Midbrain (tissue), 1 donor: ENCODE results near the gene DGLUCY.
"Not testable (repeated sequence)": the region's sequence is repeated elsewhere in the genome, so short reads cannot be mapped to it uniquely, and the experiment has no call there.

Experiments used
- DNase-seq: peaks from one replicate; lab custom pipeline; 2025; lab: John Stamatoyannopoulos, UW

The DGLUCY gene

GRCh38 chr14:91138511-91139359 is 24.9 kb downstream of the DGLUCY start:
- DNase-seq: no peak

DNA sequence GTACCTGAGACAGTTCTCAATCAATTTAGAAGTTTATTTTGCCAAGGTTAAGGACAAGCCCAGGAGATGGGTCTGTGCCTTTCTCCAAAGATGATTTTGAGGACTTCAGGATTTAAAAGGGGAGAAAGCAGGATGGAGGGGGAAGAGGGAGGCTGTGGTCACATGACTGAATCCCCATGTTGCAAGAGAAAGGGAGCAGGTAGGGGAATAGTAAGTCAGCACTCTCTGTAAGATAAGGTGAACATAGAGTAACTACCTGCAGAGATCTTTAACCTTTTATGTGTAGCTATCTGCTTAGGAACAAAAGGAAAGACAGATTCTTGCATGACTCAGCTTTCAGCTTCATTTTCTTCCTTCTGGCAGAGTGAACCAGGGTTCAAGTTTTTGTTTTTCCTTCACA is 25.9 kb downstream of the DGLUCY start:
- no peak for DNase-seq

DNA sequence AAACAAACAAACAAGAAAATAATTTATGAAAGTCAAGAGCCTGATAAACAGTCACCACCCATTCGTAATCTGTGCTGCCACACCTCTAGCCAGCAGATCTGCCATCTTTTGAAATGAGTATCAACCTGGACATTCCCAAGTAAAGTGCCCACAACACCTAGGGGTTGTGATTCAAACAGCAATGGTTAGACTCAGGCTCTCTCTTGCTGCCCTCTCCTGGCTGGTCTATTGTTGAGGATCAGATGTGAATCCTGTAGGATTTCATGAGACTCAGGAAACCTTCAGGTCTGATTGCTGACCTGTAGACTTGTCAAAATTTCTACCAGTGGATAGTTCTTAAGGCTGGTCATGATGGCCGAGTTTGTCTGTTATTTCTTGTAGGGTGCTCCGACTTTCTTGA is 26.8 kb downstream of the DGLUCY start:
- peak; percentile 38 for DNase-seq

GRCh38 chr14:91142214-91142668 is 28.4 kb downstream of the DGLUCY start:
- no peak for DNase-seq

DNA sequence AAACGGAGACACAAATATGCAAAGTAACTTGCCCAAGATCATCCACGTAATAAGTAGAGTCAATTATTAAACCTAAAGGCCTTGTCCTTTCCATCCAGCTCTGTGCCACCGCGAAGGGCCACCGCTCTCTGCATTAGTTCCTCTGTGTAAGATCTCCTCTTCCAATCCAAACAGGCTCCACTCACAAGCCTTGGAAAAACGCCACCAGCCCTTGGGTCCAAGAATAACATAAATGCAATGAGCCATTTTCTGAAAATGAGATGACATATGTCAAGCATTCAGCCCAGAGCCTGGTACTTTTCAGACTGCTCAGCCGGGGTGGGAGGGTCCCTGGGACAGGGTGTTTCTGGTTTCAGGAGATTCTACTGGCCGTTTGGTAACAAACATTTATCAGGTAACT is 30.0 kb downstream of the DGLUCY start:
- DNase-seq: no peak

GRCh38 chr14:91144425-91145145 is 30.7 kb downstream of the DGLUCY start:
- no peak for DNase-seq

GRCh38 chr14:91145391-91146160 is 31.7 kb downstream of the DGLUCY start:
- DNase-seq: no peak

DNA sequence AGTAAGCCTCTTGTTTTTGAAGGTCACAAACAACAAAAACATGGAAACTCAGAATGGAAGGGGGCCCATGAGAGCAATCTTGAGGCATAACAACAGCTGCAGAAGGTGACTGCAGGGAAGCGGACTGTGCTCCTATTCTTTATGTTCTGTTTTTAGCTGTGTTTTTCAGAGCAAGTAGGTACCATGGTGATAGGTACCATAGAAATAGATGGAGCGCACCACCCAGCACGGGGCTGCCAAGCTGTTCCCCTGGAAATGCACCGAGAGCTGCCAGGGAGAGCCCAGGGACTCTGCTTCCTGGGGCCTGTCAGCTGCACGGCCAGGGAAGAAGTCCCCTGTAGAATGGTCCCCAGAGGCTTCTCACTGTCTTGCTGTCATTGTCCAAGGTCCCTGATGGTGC is 32.8 kb downstream of the DGLUCY start:
- DNase-seq: peak; percentile 32

- DNase-seq: peak; percentile 67
Measured at GRCh38 chr14:91149462-91149861, 35.6 kb downstream of the DGLUCY start.

- no peak for DNase-seq
Measured at GRCh38 chr14:91152499-91152898, 38.6 kb downstream of the DGLUCY start.

GRCh38 chr14:91153360-91153759 is 39.5 kb downstream of the DGLUCY start:
- no peak for DNase-seq

DNA sequence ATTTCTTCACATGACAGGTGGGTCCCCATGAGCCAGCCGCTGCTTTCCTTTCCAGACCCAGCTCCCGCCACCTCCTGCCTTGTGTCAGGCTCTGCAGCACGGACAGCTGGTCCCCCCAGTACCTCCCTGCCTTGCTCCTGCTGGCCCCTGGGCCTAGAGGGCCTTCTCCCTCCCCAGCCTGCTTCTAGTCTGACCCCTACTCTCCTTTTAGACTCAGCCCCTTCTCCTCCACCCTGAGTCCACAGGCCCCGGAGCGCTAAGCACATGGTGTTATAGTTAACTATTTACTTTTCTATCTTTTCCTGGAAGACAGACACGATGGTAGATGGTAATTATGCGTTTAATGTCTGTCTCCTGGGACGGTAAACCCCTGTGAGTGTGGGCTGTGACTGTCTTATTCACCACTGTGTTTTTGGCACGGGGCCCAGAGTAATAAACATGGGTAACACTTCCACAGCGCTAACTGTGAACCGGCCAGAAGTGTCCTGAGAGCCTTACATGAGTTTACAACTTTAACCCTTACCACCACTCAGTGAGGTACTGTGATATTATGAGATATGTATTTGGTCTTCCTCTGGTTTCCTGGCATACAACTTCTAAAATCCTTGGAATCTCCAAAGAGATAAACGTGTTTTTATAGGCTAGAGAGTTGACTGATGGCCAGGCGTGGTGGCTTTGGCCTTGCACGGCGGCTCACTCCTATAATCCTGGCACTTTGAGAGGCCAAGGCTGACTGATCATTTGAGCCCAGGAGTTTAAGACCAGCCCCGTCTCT is 41.2 kb downstream of the DGLUCY start:
- no peak for DNase-seq

DNA sequence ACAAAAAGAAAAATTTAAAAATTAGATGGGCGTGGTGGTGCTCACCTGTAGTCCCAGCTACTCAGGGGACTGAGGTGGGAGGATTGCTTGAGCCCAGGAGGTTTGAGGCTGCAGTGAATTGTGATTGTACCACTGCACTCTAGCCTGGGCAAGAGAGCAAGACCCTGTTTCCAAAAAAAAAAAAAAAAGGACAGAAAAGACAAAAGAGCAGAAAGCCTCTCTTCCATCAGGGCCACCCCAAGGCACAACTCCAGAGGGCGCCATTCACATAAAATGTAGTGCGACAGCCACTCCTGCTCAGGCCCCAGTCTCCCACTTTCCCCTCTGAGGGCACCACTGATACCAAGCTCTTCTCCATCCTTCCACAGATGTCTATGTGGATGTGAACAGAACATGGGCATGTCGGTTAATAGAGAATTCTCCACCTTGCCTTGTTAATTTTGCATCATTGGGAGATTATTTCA is 41.8 kb downstream of the DGLUCY start:
- no peak for DNase-seq

GRCh38 chr14:91156142-91156666 is 42.3 kb downstream of the DGLUCY start:
- not testable (repeated sequence) for DNase-seq

- not testable (repeated sequence) for DNase-seq
Measured at GRCh38 chr14:91156877-91157276, 43.0 kb downstream of the DGLUCY start.

DNA sequence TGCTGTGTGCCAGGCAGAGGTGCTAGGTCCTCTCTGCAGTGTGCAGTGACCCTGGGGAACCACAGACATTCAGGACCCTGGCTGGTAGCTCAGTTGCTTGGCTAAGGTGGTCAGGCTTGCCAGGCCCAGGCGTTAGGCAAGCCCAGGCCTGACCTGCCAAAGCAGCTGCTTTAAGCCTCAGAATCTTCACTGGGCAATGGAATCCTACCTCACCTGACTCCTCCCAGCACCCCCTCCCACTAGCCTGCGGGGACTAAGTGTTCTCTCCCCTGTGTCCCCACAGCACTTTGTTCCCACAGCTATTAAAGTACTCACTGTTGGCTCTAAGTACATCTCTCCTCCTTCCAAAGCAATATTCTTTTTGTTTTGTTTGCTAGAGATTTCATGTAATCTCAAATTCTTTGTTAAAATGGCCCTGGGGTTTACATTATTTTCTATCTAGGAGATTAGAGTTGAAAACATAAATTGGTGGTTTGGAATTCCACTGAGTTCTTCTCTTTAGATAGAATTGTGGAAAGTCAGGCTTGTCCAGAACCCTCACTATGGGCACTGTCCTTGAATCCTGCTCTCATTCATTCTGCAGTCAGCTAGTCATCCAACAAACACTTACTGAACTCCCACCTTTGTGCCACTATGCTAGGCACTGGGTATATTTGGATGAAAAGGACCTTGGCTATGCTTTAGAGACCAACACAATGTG is 44.4 kb downstream of the DGLUCY start:
- DNase-seq: peak; percentile 52

- no peak for DNase-seq
Measured at GRCh38 chr14:91159182-91159581, 45.3 kb downstream of the DGLUCY start.

DNA sequence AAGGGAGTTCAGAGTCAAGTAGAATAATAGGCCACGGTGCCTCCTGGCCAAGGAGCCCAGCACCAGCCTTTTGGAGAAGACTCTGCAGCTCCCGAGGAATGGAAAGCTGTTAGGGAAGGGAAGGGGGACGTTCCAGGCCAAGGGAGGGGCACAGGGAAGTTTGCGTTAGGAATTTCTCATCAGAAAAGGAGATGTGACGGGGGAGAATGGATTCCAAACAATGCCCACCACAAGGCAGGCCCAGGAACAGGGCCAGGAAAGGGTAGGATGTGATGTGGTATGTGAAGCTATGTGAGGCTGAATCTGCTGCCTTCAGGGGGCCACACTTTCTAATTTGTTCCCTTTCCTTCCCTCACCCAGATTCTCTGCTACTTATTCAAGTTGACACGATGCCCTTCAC is 46.0 kb downstream of the DGLUCY start:
- no peak for DNase-seq

- no peak for DNase-seq
Measured at GRCh38 chr14:91163316-91163715, 49.4 kb downstream of the DGLUCY start.

DNA sequence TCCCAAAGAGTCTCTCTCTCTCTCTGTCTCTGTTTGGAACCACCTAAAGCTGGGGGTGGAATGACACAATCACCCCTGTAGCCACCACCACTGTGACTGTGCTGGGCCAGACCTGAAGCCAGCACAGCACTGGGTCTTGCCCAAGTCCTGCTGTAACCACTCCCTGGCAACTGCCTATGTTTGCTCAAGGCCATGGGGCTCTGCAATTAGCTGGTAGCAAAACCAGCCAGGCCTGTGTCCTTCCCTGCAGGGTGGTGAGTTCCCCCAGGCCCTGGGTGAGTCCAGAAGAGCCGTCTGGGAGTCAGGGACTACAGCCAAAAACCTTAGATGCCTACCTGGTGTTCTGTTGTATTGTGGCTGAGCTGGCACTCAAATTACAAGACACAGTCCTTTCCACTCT is 50.8 kb downstream of the DGLUCY start:
- DNase-seq: no peak

GRCh38 chr14:91167380-91167770 is 53.5 kb downstream of the DGLUCY start:
- no peak for DNase-seq
